H1 (cell line): ENCODE measurements around the gene STRA8. TPM values are rescaled to one million over a fixed set of nuclear protein-coding genes. Genes with fewer than 3 reads are reported as not detected.

Experiments
- EP300 ChIP-seq, 2 experiments: IDR thresholded peaks; 1 replicate in 1 of 2; 2 replicates in 1 of 2; pipeline ENCODE4 v1.6.1; 2011 to 2012; ENCODE audit warnings: low read depth in 2 of 2, low read length in 2 of 2, mild to moderate bottlenecking in 2 of 2, borderline replicate concordance in 1 of 2, inconsistent platforms in 1 of 2, moderate library complexity in 1 of 2
- HDAC6 ChIP-seq: IDR thresholded peaks from one replicate; pipeline ENCODE4 v1.7.1; 2012; ENCODE audit warnings: low read depth, mild to moderate bottlenecking, inconsistent platforms, low read length, moderate library complexity
- JUN ChIP-seq: IDR thresholded peaks from 2 replicates; pipeline ENCODE4 v1.6.1; 2011; ENCODE audit warnings: low read depth, mild to moderate bottlenecking, improper control_type of control experiment, low read length
- KDM4A ChIP-seq: IDR thresholded peaks from one replicate; pipeline ENCODE4 v1.7.1; 2012; ENCODE audit warnings: low read depth, mild to moderate bottlenecking, moderate library complexity, low read length, inconsistent platforms; ENCODE audit not compliant: severe bottlenecking
- MAFK ChIP-seq: IDR thresholded peaks from 2 replicates; pipeline ENCODE4 v1.6.1; 2012; ENCODE audit warnings: low read depth, mild to moderate bottlenecking, improper control_type of control experiment, low read length
- NANOG ChIP-seq: IDR thresholded peaks from 2 replicates; pipeline ENCODE4 v1.6.1; 2011; ENCODE audit warnings: low read length, low read depth, mild to moderate bottlenecking, inconsistent platforms; ENCODE audit not compliant: insufficient read depth, poor library complexity, severe bottlenecking
- SAP30 ChIP-seq: fragments of 300-600 bp; sonication (generic); IDR thresholded peaks from 2 replicates; pipeline ENCODE4 v1.7.1; 2012; ENCODE audit warnings: low read length, moderate library complexity, mild to moderate bottlenecking, inconsistent platforms; ENCODE audit not compliant: insufficient read depth, insufficient replicate concordance
- ZNF274 ChIP-seq: IDR thresholded peaks from 2 replicates; pipeline ENCODE4 v1.7.0; 2012; ENCODE audit warnings: low read length, borderline replicate concordance; ENCODE audit errors: extremely low read depth
- polyA plus RNA-seq, 7 experiments: library from polyadenylated mRNA; depleted of rRNA in 3 of 7; stranded (reverse) in 5 of 7; unstranded in 2 of 7; fragments of >200 nt in 5 of 7; fragments of 200-250 nt in 2 of 7; gene quantifications; 1 replicate in 5 of 7; 2 replicates in 1 of 7; 4 replicates in 1 of 7; pipeline versions ENCODE4 v1.2.1 to v1.2.3, GENCODE V29; 2011 to 2013; ENCODE audit warnings: missing spikeins in 2 of 7, mixed read lengths in 2 of 7
- total RNA-seq: library from RNA; stranded (reverse); fragmentation: NEBNext Ultra II Directional; extraction: Animal tissue kit (Norgen Biotek cat#: 25700); gene quantifications from 2 replicates; pipeline ENCODE4 v1.2.1, GENCODE V29; 2021

The STRA8 gene
- total and polyA plus RNA-seq, 2 of the 8 experiments (the other 6 are each of a cell fraction or from before 2014, with no cell fraction given) = not detected

GRCh38 chr7:135197343-135197742, 36.3 kb upstream of the STRA8 start (continued):
- TF ChIP-seq HDAC6 = no peak
- TF ChIP-seq KDM4A = no peak
- TF ChIP-seq JUN = no peak
- TF ChIP-seq ZNF274 = no peak
- TF ChIP-seq EP300 (IDR thresholded peaks at IDR 0.05; ENCODE audit: borderline replicate concordance in 1 of 2, low read depth in 2 of 2, low read length in 2 of 2) = no peak
- TF ChIP-seq MAFK = no peak
- no peak for TF ChIP-seq SAP30
- TF ChIP-seq NANOG = no peak
